ENCODE data around the gene ANKRD52.

DNA sequence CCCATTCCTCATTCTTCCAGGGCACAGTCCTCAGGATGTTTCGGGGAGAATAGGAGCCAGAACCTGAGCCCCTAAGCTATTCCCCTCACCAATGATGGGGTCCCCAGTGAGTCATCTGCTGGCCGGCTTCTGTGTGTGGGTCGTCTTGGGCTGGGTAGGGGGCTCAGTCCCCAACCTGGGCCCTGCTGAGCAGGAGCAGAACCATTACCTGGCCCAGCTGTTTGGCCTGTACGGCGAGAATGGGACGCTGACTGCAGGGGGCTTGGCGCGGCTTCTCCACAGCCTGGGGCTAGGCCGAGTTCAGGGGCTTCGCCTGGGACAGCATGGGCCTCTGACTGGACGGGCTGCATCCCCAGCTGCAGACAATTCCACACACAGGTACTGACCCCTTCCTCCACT lies 27.0 kb downstream of the ANKRD52 start:
- TF ChIP-seq, protein P1, sequence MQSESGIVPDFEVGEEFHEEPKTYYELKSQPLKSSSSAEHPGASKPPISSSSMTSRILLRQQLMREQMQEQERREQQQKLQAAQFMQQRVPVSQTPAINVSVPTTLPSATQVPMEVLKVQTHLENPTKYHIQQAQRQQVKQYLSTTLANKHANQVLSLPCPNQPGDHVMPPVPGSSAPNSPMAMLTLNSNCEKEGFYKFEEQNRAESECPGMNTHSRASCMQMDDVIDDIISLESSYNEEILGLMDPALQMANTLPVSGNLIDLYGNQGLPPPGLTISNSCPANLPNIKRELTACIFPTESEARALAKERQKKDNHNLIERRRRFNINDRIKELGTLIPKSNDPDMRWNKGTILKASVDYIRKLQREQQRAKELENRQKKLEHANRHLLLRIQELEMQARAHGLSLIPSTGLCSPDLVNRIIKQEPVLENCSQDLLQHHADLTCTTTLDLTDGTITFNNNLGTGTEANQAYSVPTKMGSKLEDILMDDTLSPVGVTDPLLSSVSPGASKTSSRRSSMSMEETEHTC (IDR thresholded peaks at IDR 0.05), result no peak
- TF ChIP-seq ELF1 (tag; IDR thresholded peaks at IDR 0.05) (no peak), ZNF668 (CRISPR knock-in tag; IDR thresholded peaks at IDR 0.05) (no peak), CHD4 (IDR thresholded peaks at IDR 0.05; ENCODE audit: insufficient read depth, insufficient replicate concordance, low read depth, low read length, poor library complexity, severe bottlenecking) (no peak), NR2C2 (CRISPR knock-in tag; IDR thresholded peaks at IDR 0.05) (no peak), NR2C2 (tag; IDR thresholded peaks at IDR 0.05) (no peak), HDAC8 (tag; IDR thresholded peaks at IDR 0.05) (no peak), BACH1 (tag; IDR thresholded peaks at IDR 0.05) (no peak), KDM4B (IDR thresholded peaks at IDR 0.05; ENCODE audit: borderline replicate concordance in 2 of 2, low read depth in 1 of 2) (no peak)
- TF ChIP-seq, protein P2, sequence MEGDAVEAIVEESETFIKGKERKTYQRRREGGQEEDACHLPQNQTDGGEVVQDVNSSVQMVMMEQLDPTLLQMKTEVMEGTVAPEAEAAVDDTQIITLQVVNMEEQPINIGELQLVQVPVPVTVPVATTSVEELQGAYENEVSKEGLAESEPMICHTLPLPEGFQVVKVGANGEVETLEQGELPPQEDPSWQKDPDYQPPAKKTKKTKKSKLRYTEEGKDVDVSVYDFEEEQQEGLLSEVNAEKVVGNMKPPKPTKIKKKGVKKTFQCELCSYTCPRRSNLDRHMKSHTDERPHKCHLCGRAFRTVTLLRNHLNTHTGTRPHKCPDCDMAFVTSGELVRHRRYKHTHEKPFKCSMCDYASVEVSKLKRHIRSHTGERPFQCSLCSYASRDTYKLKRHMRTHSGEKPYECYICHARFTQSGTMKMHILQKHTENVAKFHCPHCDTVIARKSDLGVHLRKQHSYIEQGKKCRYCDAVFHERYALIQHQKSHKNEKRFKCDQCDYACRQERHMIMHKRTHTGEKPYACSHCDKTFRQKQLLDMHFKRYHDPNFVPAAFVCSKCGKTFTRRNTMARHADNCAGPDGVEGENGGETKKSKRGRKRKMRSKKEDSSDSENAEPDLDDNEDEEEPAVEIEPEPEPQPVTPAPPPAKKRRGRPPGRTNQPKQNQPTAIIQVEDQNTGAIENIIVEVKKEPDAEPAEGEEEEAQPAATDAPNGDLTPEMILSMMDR (IDR thresholded peaks at IDR 0.05 in 2 of 3, conservative IDR thresholded peaks at IDR 0.05 in 1 of 3; ENCODE audit: insufficient read depth in 2 of 3, low read depth in 1 of 3, low read length in 3 of 3), result no peak
- TF ChIP-seq, protein P3, sequence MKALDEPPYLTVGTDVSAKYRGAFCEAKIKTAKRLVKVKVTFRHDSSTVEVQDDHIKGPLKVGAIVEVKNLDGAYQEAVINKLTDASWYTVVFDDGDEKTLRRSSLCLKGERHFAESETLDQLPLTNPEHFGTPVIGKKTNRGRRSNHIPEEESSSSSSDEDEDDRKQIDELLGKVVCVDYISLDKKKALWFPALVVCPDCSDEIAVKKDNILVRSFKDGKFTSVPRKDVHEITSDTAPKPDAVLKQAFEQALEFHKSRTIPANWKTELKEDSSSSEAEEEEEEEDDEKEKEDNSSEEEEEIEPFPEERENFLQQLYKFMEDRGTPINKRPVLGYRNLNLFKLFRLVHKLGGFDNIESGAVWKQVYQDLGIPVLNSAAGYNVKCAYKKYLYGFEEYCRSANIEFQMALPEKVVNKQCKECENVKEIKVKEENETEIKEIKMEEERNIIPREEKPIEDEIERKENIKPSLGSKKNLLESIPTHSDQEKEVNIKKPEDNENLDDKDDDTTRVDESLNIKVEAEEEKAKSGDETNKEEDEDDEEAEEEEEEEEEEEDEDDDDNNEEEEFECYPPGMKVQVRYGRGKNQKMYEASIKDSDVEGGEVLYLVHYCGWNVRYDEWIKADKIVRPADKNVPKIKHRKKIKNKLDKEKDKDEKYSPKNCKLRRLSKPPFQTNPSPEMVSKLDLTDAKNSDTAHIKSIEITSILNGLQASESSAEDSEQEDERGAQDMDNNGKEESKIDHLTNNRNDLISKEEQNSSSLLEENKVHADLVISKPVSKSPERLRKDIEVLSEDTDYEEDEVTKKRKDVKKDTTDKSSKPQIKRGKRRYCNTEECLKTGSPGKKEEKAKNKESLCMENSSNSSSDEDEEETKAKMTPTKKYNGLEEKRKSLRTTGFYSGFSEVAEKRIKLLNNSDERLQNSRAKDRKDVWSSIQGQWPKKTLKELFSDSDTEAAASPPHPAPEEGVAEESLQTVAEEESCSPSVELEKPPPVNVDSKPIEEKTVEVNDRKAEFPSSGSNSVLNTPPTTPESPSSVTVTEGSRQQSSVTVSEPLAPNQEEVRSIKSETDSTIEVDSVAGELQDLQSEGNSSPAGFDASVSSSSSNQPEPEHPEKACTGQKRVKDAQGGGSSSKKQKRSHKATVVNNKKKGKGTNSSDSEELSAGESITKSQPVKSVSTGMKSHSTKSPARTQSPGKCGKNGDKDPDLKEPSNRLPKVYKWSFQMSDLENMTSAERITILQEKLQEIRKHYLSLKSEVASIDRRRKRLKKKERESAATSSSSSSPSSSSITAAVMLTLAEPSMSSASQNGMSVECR (CRISPR knock-in tag; IDR thresholded peaks at IDR 0.05), result no peak
- TF ChIP-seq, protein P4, sequence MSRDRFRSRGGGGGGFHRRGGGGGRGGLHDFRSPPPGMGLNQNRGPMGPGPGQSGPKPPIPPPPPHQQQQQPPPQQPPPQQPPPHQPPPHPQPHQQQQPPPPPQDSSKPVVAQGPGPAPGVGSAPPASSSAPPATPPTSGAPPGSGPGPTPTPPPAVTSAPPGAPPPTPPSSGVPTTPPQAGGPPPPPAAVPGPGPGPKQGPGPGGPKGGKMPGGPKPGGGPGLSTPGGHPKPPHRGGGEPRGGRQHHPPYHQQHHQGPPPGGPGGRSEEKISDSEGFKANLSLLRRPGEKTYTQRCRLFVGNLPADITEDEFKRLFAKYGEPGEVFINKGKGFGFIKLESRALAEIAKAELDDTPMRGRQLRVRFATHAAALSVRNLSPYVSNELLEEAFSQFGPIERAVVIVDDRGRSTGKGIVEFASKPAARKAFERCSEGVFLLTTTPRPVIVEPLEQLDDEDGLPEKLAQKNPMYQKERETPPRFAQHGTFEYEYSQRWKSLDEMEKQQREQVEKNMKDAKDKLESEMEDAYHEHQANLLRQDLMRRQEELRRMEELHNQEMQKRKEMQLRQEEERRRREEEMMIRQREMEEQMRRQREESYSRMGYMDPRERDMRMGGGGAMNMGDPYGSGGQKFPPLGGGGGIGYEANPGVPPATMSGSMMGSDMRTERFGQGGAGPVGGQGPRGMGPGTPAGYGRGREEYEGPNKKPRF (IDR thresholded peaks at IDR 0.05; ENCODE audit: low read depth, low read length), result no peak
- TF ChIP-seq, protein P5, sequence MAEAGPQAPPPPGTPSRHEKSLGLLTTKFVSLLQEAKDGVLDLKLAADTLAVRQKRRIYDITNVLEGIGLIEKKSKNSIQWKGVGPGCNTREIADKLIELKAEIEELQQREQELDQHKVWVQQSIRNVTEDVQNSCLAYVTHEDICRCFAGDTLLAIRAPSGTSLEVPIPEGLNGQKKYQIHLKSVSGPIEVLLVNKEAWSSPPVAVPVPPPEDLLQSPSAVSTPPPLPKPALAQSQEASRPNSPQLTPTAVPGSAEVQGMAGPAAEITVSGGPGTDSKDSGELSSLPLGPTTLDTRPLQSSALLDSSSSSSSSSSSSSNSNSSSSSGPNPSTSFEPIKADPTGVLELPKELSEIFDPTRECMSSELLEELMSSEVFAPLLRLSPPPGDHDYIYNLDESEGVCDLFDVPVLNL (CRISPR knock-in tag; IDR thresholded peaks at IDR 0.05; ENCODE audit: low read depth), result no peak

Measured in K562 (cell line).